Endothelial cell of umbilical vein (primary cell): ENCODE data around the gene CDH20.

ENCODE experiments used
- EZH2 ChIP-seq: IDR thresholded peaks from 2 replicates; pipeline ENCODE4 v1.6.1; 2012; ENCODE audit warnings: borderline replicate concordance, low read depth, mild to moderate bottlenecking, moderate library complexity, low read length, inconsistent platforms; ENCODE audit not compliant: severe bottlenecking
- GATA2 ChIP-seq: IDR thresholded peaks from 2 replicates; pipeline ENCODE4 v1.7.0; 2011; ENCODE audit warnings: low read depth, mild to moderate bottlenecking, moderate library complexity, mixed read lengths, low read length; ENCODE audit not compliant: insufficient read length, insufficient read depth
- MYC ChIP-seq: IDR thresholded peaks from one replicate; pipeline ENCODE4 v1.6.1; 2011; ENCODE audit warnings: mild to moderate bottlenecking, low read depth, low read length
- POLR2A ChIP-seq: IDR thresholded peaks from 2 replicates; pipeline ENCODE4 v1.6.1; 2012; ENCODE audit warnings: low read depth, mild to moderate bottlenecking, control low read depth, low read length
- POLR2AphosphoS5 ChIP-seq: IDR thresholded peaks from 2 replicates; pipeline ENCODE4 v1.6.1; 2012; ENCODE audit warnings: low read depth, mild to moderate bottlenecking, control low read depth, low read length, moderate library complexity; ENCODE audit not compliant: insufficient read depth
- TF ChIP-seq, protein P1 (sequence below), 2 donors: IDR thresholded peaks; 1 replicate in 1 of 2; 2 replicates in 1 of 2; pipeline ENCODE4 v1.5.1; 2011; ENCODE audit warnings: low read length in 2 of 2, mild to moderate bottlenecking in 2 of 2, moderate library complexity in 2 of 2, control low read depth in 1 of 2, inconsistent platforms in 1 of 2, low read depth in 1 of 2; ENCODE audit not compliant: insufficient read depth in 1 of 2; ENCODE audit errors: extremely low read depth in 1 of 2

DNA sequence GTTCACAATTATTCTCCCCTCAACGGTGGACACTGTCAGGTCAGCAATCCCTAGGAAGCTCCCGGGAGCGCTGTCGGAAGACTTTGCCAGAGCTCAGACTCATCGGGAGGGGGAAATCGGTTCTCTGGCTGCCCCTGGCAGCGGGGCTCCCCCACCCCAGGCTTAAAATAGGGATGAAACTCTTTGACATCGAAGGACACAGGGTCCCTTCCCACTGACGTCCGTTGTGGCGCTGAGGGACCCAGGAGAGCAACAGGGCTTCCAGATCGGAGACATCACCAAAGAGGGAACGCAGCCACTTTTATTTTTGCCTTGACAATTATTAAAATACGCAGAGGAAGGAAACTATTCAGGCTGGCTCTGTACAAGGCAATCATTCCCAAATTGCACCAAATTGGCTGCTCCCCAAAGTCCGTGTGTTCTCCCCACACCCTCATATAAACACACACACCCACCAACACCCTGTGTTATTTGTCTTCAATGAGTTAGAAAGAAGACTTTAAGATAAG, 249.0 kb downstream of the CDH20 start:
- TF ChIP-seq, protein P1, sequence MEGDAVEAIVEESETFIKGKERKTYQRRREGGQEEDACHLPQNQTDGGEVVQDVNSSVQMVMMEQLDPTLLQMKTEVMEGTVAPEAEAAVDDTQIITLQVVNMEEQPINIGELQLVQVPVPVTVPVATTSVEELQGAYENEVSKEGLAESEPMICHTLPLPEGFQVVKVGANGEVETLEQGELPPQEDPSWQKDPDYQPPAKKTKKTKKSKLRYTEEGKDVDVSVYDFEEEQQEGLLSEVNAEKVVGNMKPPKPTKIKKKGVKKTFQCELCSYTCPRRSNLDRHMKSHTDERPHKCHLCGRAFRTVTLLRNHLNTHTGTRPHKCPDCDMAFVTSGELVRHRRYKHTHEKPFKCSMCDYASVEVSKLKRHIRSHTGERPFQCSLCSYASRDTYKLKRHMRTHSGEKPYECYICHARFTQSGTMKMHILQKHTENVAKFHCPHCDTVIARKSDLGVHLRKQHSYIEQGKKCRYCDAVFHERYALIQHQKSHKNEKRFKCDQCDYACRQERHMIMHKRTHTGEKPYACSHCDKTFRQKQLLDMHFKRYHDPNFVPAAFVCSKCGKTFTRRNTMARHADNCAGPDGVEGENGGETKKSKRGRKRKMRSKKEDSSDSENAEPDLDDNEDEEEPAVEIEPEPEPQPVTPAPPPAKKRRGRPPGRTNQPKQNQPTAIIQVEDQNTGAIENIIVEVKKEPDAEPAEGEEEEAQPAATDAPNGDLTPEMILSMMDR (IDR thresholded peaks at IDR 0.05; ENCODE audit: extremely low read depth in 1 of 2, insufficient read depth in 1 of 2, low read depth in 1 of 2, low read length in 2 of 2): no peak
- TF ChIP-seq POLR2A (no peak), MYC (no peak), GATA2 (no peak), EZH2 (no peak), POLR2AphosphoS5 (no peak)
